ENCODE measurements around the gene IGF2.

Gene IGF2

GRCh38 chr11:2158296-2158737 is 19.1 kb upstream of the IGF2 start:
- TF ChIP-seq REST (IDR thresholded peaks at IDR 0.05; ENCODE audit: insufficient read depth in 1 of 2, low read depth in 2 of 2, low read length in 2 of 2) (no peak), TAF1 (IDR thresholded peaks at IDR 0.05; ENCODE audit: borderline replicate concordance, insufficient read depth, low read length) (no peak), SIN3A (IDR thresholded peaks at IDR 0.05; ENCODE audit: borderline replicate concordance, insufficient read depth, low read length) (no peak), FOXP2 (optimal IDR thresholded peaks at IDR 0.05; ENCODE audit: borderline replicate concordance, extremely low read depth, extremely low read length, insufficient read depth) (no peak), POLR2AphosphoS5 (IDR thresholded peaks at IDR 0.05; ENCODE audit: low read depth, low read length) (no peak)

- TF ChIP-seq REST (IDR thresholded peaks at IDR 0.05; ENCODE audit: insufficient read depth in 1 of 2, low read depth in 2 of 2, low read length in 2 of 2) (no peak), SIN3A (IDR thresholded peaks at IDR 0.05; ENCODE audit: borderline replicate concordance, insufficient read depth, low read length) (no peak), TAF1 (IDR thresholded peaks at IDR 0.05; ENCODE audit: borderline replicate concordance, insufficient read depth, low read length) (no peak), POLR2AphosphoS5 (IDR thresholded peaks at IDR 0.05; ENCODE audit: low read depth, low read length) (no peak), FOXP2 (optimal IDR thresholded peaks at IDR 0.05; ENCODE audit: borderline replicate concordance, extremely low read depth, extremely low read length, insufficient read depth) (no peak)
Measured at GRCh38 chr11:2157294-2158040, 18.3 kb upstream of the IGF2 start.

GRCh38 chr11:2156416-2157182 is 17.4 kb upstream of the IGF2 start:
- TF ChIP-seq POLR2AphosphoS5 (IDR thresholded peaks at IDR 0.05; ENCODE audit: low read depth, low read length) (no peak), FOXP2 (optimal IDR thresholded peaks at IDR 0.05; ENCODE audit: borderline replicate concordance, extremely low read depth, extremely low read length, insufficient read depth) (no peak), SIN3A (IDR thresholded peaks at IDR 0.05; ENCODE audit: borderline replicate concordance, insufficient read depth, low read length) (no peak), REST (IDR thresholded peaks at IDR 0.05; ENCODE audit: insufficient read depth in 1 of 2, low read depth in 2 of 2, low read length in 2 of 2) (no peak), TAF1 (IDR thresholded peaks at IDR 0.05; ENCODE audit: borderline replicate concordance, insufficient read depth, low read length) (no peak)

GRCh38 chr11:2155511-2155910 is 16.3 kb upstream of the IGF2 start:
- TF ChIP-seq SIN3A (IDR thresholded peaks at IDR 0.05; ENCODE audit: borderline replicate concordance, insufficient read depth, low read length) (no peak), TAF1 (IDR thresholded peaks at IDR 0.05; ENCODE audit: borderline replicate concordance, insufficient read depth, low read length) (no peak), FOXP2 (optimal IDR thresholded peaks at IDR 0.05; ENCODE audit: borderline replicate concordance, extremely low read depth, extremely low read length, insufficient read depth) (no peak), POLR2AphosphoS5 (IDR thresholded peaks at IDR 0.05; ENCODE audit: low read depth, low read length) (no peak), REST (IDR thresholded peaks at IDR 0.05; ENCODE audit: insufficient read depth in 1 of 2, low read depth in 2 of 2, low read length in 2 of 2) (no peak)
